ENCODE measurements around the gene FN3K. TPM values are rescaled to one million over a fixed set of nuclear protein-coding genes. Genes with fewer than 3 reads are reported as not detected.
A peak's percentile ranks its signal among the peaks of the same experiment; 100 is the strongest.

FN3K gene
- total and polyA plus RNA-seq, 2 of the 13 experiments (the other 11 are each of a cell fraction or from before 2014, with no cell fraction given), result 3.5 to 12.2 TPM

GRCh38 chr17:82734987-82735866, at the start of gene FN3K (continued):
- no peak for TF ChIP-seq HNRNPUL1 (IDR thresholded peaks at IDR 0.05; ENCODE audit: low read depth, low read length)
- no peak for TF ChIP-seq ATF5 (CRISPR knock-in tag; IDR thresholded peaks at IDR 0.05; ENCODE audit: low read depth)
- TF ChIP-seq SMC3 (IDR thresholded peaks at IDR 0.05; ENCODE audit: low read length), result no peak
- TF ChIP-seq ZNF44 (CRISPR knock-in tag; IDR thresholded peaks at IDR 0.05), result no peak
- no peak for TF ChIP-seq PHB2 (IDR thresholded peaks at IDR 0.05; ENCODE audit: partially characterized antibody)
- no peak for TF ChIP-seq GLMP (CRISPR knock-in tag; IDR thresholded peaks at IDR 0.05; ENCODE audit: borderline replicate concordance)
- no peak for TF ChIP-seq NFKBIZ (CRISPR knock-in tag; IDR thresholded peaks at IDR 0.05)
- TF ChIP-seq ZNF33A (CRISPR knock-in tag; IDR thresholded peaks at IDR 0.05; ENCODE audit: borderline replicate concordance), result no peak
- TF ChIP-seq ZNF780A (CRISPR knock-in tag; IDR thresholded peaks at IDR 0.05), result no peak
- TF ChIP-seq NR2C2 (CRISPR knock-in tag; IDR thresholded peaks at IDR 0.05; ENCODE audit: borderline replicate concordance), result peak; percentile 12; the same call in 1 of the 2 replicates
- TF ChIP-seq CREB3 (CRISPR knock-in tag; IDR thresholded peaks at IDR 0.05), result peak; percentile 59; the same call in 1 of the 2 replicates
- TF ChIP-seq ZNF564 (CRISPR knock-in tag; IDR thresholded peaks at IDR 0.05), result no peak
- TF ChIP-seq ZFP37 (CRISPR knock-in tag; IDR thresholded peaks at IDR 0.05; ENCODE audit: borderline replicate concordance), result no peak
- TF ChIP-seq SATB2 (CRISPR knock-in tag; IDR thresholded peaks at IDR 0.05), result no peak
- peak; percentile 56; the same call in 1 of the 2 replicates for TF ChIP-seq KMT2B (CRISPR knock-in tag; IDR thresholded peaks at IDR 0.05)
- no peak for TF ChIP-seq HINFP (CRISPR knock-in tag; IDR thresholded peaks at IDR 0.05; ENCODE audit: low read depth)
- TF ChIP-seq ZNF678 (CRISPR knock-in tag; IDR thresholded peaks at IDR 0.05), result no peak
- 0 out of 2 replicates have a peak, but pooled peaks have one; percentile 23 for TF ChIP-seq ZBTB26 (CRISPR knock-in tag; IDR thresholded peaks at IDR 0.05; ENCODE audit: borderline replicate concordance)
- peak; percentile 32; the same call in 1 of the 2 replicates for TF ChIP-seq NCOA1 (CRISPR knock-in tag; IDR thresholded peaks at IDR 0.05)
- TF ChIP-seq ZSCAN31 (CRISPR knock-in tag; IDR thresholded peaks at IDR 0.05; ENCODE audit: low read depth), result no peak
- no peak for TF ChIP-seq TBL1XR1 (IDR thresholded peaks at IDR 0.05; ENCODE audit: borderline replicate concordance, low read length, partially characterized antibody)
- no peak for TF ChIP-seq SCMH1 (CRISPR knock-in tag; IDR thresholded peaks at IDR 0.05; ENCODE audit: borderline replicate concordance)
- peak; percentile 80 for TF ChIP-seq HNRNPLL (IDR thresholded peaks at IDR 0.05; ENCODE audit: low read depth, low read length, poor library complexity, severe bottlenecking)
